ENCODE results near the gene KMT2E. TPM values are rescaled to one million over a fixed set of nuclear protein-coding genes. Genes with fewer than 3 reads are reported as not detected.

The KMT2E gene
- total and polyA plus RNA-seq, 2 donors (not counting 3 experiments of a cell fraction or from before 2014, with no cell fraction given), result 19.0 to 74.8 TPM

GRCh38 chr7:105036217-105037168, 22.5 kb downstream of the KMT2E start:
- H3K36me3 ChIP-seq (ENCODE audit: control insufficient read depth in 2 of 2, extremely low read depth in 1 of 2, insufficient read depth in 2 of 2, low read length in 2 of 2), result peaks cover 2% of the 10 kb centered on the region in 2 experiments
- H4K20me1 ChIP-seq (replicated peaks; ENCODE audit: control insufficient read depth, extremely low read depth, insufficient read depth, low read length), result peaks cover 2% of the 10 kb centered on the region
- dilution Hi-C loops (cut with MboI; ENCODE audit: extremely low pct_ligation_motif_present, low sequenced_read_pairs), result no loop called here
- no peak overlapping the region for H2AFZ ChIP-seq (ENCODE audit: low read depth, low read length)
- TF ChIP-seq MAX (IDR thresholded peaks at IDR 0.05; ENCODE audit: insufficient read depth, insufficient read length) (no peak), POLR2AphosphoS5 (IDR thresholded peaks at IDR 0.05; ENCODE audit: insufficient read depth, low read depth, low read length) (no peak), EZH2 (IDR thresholded peaks at IDR 0.05; ENCODE audit: borderline replicate concordance, low read depth, low read length, severe bottlenecking) (no peak), MYC (IDR thresholded peaks at IDR 0.05; ENCODE audit: low read depth, low read length) (no peak), POLR2A (IDR thresholded peaks at IDR 0.05; ENCODE audit: low read depth, low read length) (no peak), GATA2 (IDR thresholded peaks at IDR 0.05; ENCODE audit: insufficient read depth, insufficient read length, low read depth, low read length) (no peak), CTCF (IDR thresholded peaks at IDR 0.05; ENCODE audit: extremely low read depth in 1 of 2, insufficient read depth in 1 of 2, low read depth in 1 of 2, low read length in 2 of 2) (no peak), JUN (IDR thresholded peaks at IDR 0.05; ENCODE audit: borderline replicate concordance, insufficient read depth, insufficient read length, low read depth) (no peak), FOS (IDR thresholded peaks at IDR 0.05; ENCODE audit: borderline replicate concordance, insufficient read depth, low read length) (no peak)
- ChIA-PET POLR2A (interaction anchor here (0.7 kb wide), 1 partner anchor 10 kb away, joined by 3 read pairs; no protein-coding TSS in a partner anchor), CTCF (interaction anchor here (1.1 to 2.9 kb wide), 5 partner anchors 10 to 55 kb away, joined by 3 to 11 read pairs (median 4); no protein-coding TSS in a partner anchor)
- no TSS peak for BruUV-seq (replicated peaks)
- H3K4me3 ChIP-seq (replicated peaks in 1 of 3; ENCODE audit: insufficient read depth in 1 of 3, low read depth in 1 of 3, low read length in 3 of 3), result no peak overlapping the region
- FAIRE-seq (no peak), DNase-seq (ENCODE audit: low read depth, low spot score) (no peak)
- intact Hi-C loops (cut with micrococcal nuclease), result no loop called here
- H3K27me3 ChIP-seq (ENCODE audit: control insufficient read depth in 2 of 2, insufficient read depth in 2 of 2, low read length in 2 of 2), result no peaks in the 10 kb centered on the region
- H3K9ac ChIP-seq (replicated peaks; ENCODE audit: extremely low read depth, insufficient read depth, low read length), result no peak overlapping the region
- no peaks in the 10 kb centered on the region for H3K9me1 ChIP-seq (replicated peaks; ENCODE audit: control insufficient read depth, extremely low read depth, insufficient read depth, low read length)
- H3K79me2 ChIP-seq (ENCODE audit: control insufficient read depth, insufficient read depth, low read length), result peaks cover 95% of the 10 kb centered on the region
- H3K9me3 ChIP-seq (replicated peaks; ENCODE audit: control insufficient read depth, insufficient read depth, low read length), result no peaks in the 10 kb centered on the region
- H3K4me1 ChIP-seq (ENCODE audit: control insufficient read depth, extremely low read depth, insufficient read depth, low read length), result no peaks in the 10 kb centered on the region
- no peak overlapping the region for H3K4me2 ChIP-seq (ENCODE audit: insufficient read depth, low read length)
- H3K27ac ChIP-seq (ENCODE audit: insufficient read depth, low read depth, low read length), result no peak overlapping the region

All from endothelial cell of umbilical vein (primary cell).